Brain pericyte (primary cell): ENCODE results near the gene NRXN3.

ENCODE experiments used
- DNase-seq: peaks from one replicate; pipeline ENCODE4 v3.0.0-alpha.2; 2012; ENCODE audit warnings: low read depth, low spot score

The NRXN3 gene

GRCh38 chr14:79465651-79466050 lies 1295.5 kb downstream of the NRXN3 start:
- no peak for DNase-seq

GRCh38 chr14:79466938-79467527 lies 1296.9 kb downstream of the NRXN3 start:
- DNase-seq = no peak

- DNase-seq = no peak
Observed at GRCh38 chr14:79467835-79468234, 1297.7 kb downstream of the NRXN3 start.

DNA sequence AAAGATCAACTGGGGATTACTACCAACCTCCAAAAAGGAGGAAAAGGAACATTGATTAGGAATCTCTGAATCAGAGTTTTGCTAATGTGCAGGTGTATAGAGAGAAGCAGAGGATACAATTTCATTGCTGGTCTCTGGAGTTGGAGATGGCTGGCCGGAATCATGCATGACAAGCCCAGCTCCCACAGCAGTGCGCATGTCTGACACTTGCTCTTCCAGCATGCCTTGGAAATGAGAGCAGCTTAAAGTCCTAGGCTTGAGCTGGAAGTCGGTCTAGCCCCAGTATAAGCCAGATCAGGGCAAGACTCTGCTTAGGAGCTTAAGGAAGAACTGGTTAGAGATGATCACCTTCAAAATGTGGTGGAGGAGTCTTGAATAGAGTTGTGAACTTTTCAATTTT lies 1298.3 kb downstream of the NRXN3 start:
- DNase-seq = no peak

DNA sequence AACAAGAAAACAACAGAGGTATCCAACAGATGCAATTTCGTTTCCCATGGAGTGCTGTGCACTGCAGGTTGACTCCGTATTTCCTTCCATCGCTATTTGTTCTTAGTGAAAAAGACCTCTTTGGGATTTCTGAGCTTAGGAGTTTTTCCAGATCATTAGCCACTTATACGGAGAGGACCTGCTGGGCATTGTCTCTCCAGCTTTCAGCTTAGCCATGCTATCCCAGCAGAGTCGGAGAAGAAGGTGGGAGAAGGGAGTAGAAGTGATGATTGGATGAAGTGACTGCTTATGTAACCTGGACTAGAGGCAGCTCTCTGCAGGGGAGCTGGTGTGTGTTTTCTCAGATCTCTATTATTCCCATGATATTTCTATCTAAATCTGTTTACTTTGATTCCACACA lies 1303.5 kb downstream of the NRXN3 start:
- DNase-seq = no peak

GRCh38 chr14:79475887-79476532 lies 1305.8 kb downstream of the NRXN3 start:
- no peak for DNase-seq

DNA sequence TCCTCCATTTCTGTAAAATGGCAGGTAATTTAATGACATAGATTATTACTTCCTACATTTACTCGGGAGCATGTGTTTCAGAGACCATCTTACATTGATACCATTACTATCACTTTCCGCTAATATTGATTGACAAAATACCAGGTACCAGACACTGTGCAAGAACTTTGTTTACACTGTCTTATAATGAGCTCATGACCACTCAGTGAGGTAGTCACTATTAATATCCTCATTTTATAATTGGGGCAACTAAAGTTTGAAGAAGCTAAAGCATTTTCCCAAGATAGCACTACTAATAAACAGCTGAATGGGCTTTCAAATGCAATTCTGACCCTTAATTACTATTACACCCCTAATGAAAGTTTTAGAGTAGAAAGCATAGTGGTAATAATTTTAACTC lies 1306.4 kb downstream of the NRXN3 start:
- no peak for DNase-seq

- DNase-seq = no peak
Observed at GRCh38 chr14:79480212-79480611, 1310.0 kb downstream of the NRXN3 start.

GRCh38 chr14:79482825-79483224 lies 1312.7 kb downstream of the NRXN3 start:
- DNase-seq = no peak

DNA sequence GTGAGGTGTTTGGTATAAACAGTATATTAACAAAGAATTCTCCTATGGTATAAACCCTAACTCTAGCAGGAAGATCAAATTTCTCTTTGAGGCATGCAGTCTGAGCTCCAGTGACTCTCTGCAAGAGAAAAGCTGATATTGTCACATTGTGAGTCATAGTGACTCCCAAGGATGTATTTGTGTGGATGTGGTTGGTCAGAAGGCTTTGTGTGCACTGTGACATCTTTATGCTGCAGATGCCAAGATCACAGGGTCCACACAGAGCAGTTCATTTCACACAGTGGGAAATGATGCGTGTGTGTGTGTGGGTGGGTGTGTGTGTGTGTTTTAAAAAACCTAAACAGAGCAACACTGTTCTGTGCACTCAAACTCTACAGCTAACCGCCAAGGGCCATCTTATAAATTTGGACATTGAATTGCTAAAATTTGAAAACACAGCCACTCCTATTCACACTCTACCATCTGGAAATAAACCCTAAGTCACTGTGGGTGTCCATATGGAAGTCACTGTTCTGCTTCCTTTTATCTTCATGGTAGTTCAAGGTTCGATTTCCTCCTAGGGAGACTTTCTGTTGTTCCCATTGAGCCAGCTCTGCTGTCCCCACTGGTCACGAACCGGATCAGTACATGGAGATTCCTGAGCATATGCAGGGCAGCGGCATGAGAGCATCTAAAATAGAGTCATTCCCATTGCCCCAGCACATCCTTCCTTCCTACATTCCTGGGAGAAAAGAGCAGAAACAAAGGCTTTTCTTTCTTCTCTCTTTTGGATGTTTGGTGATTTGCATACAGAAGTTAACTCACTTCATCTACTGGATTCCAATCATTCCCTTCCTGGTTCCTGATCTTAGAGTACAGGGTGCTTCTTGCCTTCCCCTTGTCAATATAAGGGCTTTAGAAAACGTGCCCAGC lies 1313.6 kb downstream of the NRXN3 start:
- DNase-seq = peak; percentile 6

- no peak for DNase-seq
Observed at GRCh38 chr14:79487632-79488031, 1317.5 kb downstream of the NRXN3 start.

GRCh38 chr14:79491161-79491560 lies 1321.0 kb downstream of the NRXN3 start:
- DNase-seq = no peak

GRCh38 chr14:79493081-79493645 lies 1323.0 kb downstream of the NRXN3 start:
- no peak for DNase-seq

DNA sequence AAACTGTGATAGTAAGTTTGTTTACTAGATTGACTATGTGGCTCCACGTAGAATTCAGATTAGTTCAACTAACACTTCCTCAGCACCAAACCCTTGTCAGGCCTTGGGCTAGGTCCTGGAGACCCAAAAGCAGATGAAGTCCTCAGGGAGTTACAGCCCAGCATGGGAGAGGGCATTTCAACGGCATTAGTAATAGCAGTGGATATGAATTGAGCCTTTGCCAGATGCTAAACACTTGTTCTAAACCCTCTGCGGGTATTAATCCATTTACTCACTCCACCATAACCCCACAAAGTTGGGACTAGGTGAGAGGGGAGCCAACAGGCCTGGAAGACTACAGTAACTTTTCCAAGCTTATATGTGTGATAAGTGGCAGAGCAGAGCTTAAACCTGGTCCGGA lies 1326.5 kb downstream of the NRXN3 start:
- no peak for DNase-seq

- DNase-seq = no peak
Observed at GRCh38 chr14:79500489-79500888, 1330.3 kb downstream of the NRXN3 start.

- DNase-seq = no peak
Observed at GRCh38 chr14:79502136-79502750, 1332.1 kb downstream of the NRXN3 start.

DNA sequence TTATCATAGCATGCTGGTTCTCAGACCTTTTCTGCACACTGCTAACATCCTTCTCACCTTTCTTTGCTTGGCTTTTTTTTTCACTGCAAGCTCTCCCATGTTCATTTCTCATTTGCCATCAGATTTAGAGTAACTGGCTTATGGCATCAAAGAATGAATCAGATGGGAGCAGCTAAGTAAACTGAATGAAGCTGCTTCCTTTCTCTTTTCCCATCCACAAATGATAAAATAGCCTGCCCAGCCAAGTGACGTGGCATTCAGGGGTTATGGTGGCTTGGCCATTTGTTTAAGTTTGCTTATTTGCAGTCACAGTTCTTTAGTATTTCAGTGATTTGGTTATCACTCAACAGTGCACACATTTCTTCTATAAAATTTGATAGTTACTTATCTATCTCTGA lies 1332.6 kb downstream of the NRXN3 start:
- no peak for DNase-seq

DNA sequence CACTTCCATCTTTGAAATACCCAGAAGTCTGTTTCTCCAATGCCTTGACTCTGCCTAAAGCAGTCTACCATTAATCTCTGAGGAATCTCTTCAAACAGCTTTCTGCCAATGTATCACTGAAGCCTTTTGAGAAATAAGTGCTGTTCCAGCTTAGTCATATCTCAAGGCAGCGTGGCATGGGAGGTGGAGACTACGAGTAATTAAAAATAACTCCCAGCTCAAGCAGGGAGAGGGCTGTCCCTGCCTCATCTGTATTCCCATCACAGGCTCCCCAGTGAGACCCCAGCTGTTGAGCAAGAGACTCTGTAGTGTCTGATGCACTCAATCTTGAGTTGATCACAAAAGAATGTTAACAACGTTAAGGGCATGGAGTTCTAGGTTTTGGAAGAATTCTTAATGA lies 1340.5 kb downstream of the NRXN3 start:
- DNase-seq = no peak

- no peak for DNase-seq
Observed at GRCh38 chr14:79511146-79511545, 1341.0 kb downstream of the NRXN3 start.

DNA sequence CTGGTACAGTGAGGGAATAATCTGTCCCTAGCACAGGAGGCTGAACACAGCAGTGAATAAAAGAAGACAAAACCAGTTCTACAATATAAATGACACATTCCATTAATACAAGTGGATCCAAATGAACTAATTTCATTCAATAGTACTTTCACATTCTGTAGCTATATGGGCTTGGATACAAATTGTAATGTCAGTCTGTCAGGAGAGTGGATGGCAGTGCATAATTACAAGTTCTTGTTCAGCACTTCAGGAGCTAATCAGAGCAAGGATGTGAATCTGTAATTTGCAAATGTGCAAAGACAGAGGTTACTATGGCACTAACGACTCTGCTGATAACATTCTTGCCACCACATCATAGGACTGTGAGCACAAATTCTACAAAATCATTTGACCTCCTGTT lies 1343.3 kb downstream of the NRXN3 start:
- DNase-seq = no peak

DNA sequence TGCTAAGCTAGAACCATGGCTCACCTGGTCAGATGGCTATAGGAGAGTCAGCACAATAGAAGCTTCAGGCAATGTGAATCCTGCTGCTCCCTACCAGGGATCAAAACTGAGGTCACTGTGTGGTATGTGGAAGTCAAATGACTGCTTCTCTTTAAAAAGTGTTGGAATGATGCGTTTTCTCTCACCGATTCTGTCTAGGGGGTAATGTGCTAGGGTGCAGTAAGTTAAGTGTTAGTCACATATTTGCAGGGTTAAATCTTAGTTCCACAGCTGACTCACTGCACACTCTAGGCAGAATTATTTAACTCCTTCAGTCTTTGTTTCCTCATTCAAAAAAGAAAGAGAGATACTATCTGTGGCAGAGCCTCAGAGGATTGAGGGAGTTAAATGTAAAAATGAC lies 1344.5 kb downstream of the NRXN3 start:
- DNase-seq = no peak

DNA sequence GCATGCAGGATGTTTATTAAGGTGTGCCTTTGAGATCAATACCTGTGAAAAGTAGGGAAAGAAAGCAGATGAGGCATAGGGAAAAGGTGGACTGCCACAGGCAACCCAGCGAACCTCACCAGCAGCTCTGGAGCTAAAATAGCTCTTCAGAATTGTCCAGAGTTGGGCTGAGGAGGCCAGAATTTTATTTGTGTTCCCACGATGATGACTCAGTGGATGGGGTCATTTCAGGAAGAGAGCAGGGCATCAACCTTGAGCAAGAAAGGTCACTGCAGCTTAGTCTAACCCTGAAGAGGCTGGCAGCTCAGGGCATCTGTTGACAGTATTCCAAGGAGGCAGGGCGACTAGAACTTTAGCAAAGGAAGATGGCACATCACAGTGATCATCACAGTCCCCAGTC lies 1345.0 kb downstream of the NRXN3 start:
- DNase-seq = no peak
